Activated CD4-positive, alpha-beta T cell treated with anti-CD3 and anti-CD28 coated beads for 4 hours (primary cell): ENCODE measurements around the gene MAST1.
"Not testable (repeated sequence)": the region's sequence is repeated elsewhere in the genome, so short reads cannot be mapped to it uniquely, and the experiment has no call there.

Experiments
- DNase-seq, 2 donors: peaks; one replicate each; pipeline ENCODE4 v3.0.0-alpha.2; 2020

MAST1 gene

GRCh38 chr19:12838182-12838885 is at the start of gene MAST1:
TSS of gene MAST1 (plus strand) at chr19:12838515. CDS start at chr19:12838573, 58 bp downstream.
- no peak for DNase-seq

- DNase-seq: peak in 1 of 2 donors; percentile 39
These were observed 49.6 kb upstream of the MAST1 start for GRCh38 chr19:12788682-12789097.

DNA sequence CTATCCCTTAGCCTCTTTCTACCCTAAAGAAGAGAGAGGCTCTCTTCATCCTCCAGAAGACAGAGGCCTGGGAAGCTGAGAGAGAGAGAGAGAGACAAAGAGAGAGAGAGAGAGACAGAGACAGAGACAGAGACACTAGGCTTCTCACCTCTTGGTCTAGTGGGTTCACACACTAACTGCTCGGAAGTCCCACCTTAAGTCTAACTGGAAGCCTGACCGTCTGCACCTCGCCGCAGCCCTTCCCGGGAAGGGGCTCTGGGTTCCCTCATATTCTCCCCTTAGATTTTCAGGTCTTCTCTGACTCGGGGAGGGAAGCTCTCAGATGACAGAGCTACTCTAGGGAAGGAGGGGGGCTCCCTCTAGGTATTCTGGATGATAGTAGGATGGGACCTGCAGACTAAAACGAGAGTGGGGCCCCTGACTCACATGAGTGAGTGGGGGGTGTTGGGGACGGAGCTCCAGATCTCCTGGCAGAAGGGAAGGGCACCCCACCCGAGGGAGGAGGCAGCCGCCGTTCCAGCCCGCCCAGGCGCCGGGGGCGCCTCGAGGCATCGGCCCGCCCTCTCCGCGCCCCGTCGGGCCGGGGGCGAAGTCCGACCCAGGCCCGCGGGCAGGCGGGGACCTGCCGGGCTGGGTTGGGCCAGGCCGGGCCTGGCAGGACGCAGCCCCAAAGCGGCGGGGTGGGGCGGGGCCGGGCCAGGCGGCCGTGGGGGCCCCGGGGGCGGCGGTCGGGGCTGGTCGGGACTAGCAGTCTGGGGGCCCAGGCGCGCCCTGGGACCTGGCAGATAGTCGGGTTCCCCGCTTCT is 49.0 kb upstream of the MAST1 start:
- no peak for DNase-seq

DNA sequence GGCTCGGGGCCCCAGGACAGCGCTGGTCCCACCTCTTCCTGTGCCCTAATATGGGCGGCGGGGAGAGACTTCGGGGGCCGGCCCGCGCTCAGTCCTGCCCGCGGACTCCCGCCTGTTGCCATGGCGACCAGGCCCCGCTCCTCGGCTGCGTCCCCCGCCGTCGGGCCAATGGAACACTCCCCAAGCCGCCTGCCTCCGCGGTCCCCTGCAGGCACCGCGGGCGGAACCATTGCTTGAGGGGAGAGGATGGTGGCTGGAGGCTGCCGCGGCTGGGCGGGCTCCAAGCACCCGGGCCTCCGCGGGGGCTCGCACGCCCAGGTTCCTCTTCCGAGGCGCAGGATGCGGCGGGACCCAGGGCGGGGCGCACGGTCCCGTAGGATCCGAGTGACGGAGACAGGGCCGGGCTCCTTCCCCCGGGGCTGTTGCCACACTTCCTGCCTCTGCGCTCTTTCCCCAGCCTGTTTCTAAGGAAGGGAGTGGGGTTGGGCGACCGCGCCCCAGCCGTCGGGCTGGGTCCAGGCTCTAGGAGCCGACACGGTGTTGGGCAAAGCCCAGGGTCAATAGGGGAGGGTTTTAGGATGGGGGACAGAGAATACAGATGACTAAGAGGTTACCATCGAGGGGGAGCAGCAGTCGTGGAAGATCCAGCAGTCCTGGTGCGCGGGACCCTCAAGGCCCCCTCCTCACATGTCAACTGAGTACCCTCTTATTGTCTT is 48.3 kb upstream of the MAST1 start:
- peak; percentile 78 to 88 for DNase-seq

- no peak for DNase-seq
These were observed 47.5 kb upstream of the MAST1 start for GRCh38 chr19:12790628-12791344.

GRCh38 chr19:12791345-12792050 is 46.8 kb upstream of the MAST1 start, which contains the start of gene JUNB:
TSS of gene JUNB (plus strand) at chr19:12791486. CDS start at chr19:12791772, 286 bp downstream.
- peak; percentile 98 for DNase-seq

- peak; percentile 69 to 80 for DNase-seq
These were observed 46.1 kb upstream of the MAST1 start for GRCh38 chr19:12792051-12792852.

GRCh38 chr19:12792853-12793289 is 45.4 kb upstream of the MAST1 start:
- DNase-seq: no peak

- peak; percentile 93 to 97 for DNase-seq
These were observed 44.8 kb upstream of the MAST1 start for GRCh38 chr19:12793290-12794195.

DNA sequence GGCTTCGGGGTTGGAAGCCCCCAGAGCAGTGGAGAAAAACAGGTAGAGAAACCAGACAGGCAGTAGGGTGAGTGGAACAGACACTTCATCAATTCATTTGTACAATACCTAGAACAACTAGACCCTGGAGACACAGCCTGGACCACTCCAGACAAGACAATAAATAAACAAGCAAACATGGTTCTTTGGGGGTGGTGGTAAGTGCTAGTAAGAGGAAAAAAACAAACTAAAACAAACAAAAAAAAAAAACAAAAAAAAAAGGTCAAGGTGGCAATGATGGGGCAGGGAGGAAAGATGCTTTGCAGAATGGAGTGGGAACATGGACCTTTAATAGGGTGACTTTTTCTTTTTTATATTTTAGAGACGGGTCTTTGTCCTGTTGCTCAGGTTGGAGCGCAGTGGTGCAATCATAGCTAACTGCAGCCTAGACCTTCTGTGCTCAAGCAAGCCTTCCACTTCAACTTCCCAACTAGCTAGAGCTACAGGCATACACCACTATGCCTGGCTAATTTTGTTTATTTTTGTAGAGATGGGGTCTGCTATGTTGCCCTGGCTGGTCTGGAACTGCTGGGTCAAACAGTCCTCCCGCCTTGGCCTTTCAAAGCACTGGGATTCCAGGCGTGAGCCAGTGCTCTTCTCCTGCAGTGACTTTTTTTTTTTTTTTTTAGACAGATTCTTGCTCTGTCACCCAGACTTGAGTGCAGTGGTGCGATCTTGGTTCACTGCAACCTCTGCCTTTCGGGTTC is 43.9 kb upstream of the MAST1 start:
- DNase-seq: no peak

DNA sequence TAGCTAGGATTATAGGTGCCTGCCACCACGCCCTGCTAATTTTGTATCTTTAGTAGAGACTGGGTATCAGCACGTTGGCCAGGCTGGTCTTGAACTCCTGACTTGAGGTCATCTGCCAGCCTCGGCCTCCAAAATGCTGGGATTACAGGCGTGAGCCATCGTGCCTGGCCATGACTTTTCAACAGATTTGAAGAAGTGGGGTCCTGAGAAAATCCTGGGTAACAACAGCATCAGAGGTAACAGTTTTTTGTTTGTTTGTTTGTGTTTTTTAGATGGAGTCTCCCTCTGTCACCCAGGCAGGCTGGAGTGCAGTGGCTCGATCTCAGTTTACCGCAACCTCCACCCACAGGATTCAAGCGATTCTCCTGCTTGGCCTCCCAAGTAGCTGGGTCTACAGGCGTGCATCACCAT is 43.3 kb upstream of the MAST1 start:
- no peak for DNase-seq

DNA sequence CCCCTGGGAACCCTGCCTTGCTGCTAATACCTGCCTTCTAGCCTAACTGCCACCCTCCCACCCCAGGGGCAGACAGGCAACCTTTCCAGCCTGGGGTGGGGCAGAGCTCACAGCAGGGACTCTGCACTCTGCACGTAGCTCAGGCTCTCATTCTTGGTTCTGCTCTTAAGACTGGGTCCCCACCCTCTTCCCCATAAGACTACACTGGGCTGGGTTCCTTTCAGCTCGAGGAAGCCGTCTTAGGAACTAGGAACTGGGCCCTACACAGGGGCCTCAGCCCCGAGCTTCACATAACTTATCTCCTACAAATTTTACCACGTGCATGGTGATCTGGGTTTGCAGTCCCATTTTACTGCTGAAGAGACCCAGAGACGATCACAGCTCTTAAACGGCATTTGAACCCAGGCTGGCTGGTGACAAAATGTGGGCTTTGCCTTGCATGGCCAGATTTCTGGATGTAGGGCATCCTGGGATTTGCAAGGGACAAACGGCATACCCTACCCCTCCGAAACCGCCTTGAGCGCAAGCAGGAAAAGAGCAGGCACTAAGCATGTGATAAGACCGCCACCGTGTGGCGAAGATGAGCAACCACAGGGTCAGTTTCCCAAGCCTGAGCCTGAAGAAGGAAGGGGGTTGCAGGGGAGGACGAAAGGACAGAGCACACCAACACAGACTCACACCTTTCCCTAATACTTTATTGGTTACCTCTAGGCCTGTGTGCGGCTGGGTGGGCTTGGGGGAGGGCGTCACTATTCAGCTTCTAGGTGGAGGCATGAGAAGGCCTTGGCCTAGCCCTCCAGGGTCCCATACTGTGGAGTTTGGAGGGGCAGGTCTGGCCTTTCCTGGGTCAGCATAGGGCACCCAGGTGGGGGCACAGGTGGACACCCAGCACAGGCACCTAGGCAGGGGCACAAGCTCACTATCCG is 41.9 kb upstream of the MAST1 start:
- peak; percentile 72 to 75 for DNase-seq

DNA sequence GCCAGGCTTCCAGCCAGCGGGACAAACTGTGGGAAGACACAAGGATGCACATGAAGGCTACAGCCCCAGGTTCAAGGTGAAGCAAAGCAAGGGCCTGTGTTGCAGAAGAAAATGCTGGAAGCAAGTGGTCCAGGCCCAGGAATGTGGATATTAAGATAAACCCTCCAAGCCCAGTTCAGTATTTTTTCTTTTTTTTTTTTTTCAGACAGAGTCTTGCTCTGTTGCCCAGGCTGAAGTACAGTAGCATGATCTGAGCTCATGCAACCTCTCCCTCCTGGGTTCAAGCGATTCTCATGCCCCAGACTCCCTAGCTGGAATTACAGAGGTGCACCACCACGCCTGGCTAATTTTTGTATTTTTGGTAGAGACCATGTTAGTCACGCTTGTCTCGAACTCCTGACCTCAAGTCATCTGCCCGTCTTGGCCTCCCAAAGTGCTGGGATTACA is 41.2 kb upstream of the MAST1 start:
- no peak for DNase-seq

DNA sequence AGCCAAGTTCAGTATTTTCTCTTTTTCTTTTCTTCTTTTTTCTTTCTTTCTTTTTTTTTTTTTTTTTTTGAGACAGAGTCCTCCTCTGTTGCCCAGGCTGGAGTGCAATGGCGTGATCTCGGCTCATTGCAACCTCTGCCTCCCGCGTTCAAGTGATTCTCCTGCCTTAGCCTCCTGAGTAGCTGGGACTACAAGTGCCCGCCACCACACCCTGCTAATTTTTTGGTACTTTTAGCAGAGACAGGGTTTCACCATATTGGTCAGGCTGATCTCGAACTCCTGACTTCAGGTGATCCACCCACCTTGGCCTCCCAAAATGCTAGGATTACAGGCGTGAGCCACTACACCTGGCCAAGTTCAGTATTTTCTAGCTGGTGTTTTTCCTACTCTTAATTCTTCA is 40.7 kb upstream of the MAST1 start:
- DNase-seq: not testable (repeated sequence)

GRCh38 chr19:12799742-12800465 is 38.4 kb upstream of the MAST1 start:
- DNase-seq: no peak

- DNase-seq: no peak
These were observed 37.9 kb upstream of the MAST1 start for GRCh38 chr19:12800466-12800770.

DNA sequence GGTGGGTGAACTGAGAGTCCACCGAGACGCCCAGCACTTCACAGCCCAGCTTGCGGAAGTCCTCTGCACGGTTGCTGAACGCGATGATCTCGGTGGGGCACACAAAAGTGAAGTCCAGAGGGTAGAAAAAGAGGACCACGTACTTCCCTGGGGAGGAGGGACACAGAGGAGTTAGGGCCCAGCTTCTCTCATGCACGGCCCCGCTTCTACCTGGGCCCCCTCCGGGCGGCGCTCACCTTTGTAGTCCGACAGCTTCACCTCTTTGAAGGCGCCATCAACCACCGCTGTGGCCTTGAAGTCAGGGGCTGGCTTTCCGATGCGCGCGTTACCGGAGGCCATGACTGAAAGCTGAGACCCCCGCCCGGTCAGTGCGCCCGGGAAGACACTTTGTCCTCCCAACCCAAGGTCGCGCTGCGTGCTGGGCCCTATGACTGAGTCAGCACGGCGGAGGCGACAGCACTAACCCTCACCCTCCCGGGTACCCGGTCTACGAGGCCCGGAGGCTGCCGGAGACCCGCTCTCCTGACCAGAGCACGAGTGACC is 37.3 kb upstream of the MAST1 start:
- peak in 1 of 2 donors; percentile 23 for DNase-seq
